Endometrial microvascular endothelial cells (primary cell): ENCODE results near the gene PAWR. TPM values are rescaled to one million over a fixed set of nuclear protein-coding genes. Genes with fewer than 3 reads are reported as not detected.
"Not testable (repeated sequence)": the region's sequence is repeated elsewhere in the genome, so short reads cannot be mapped to it uniquely, and the experiment has no call there.

Experiments
- in situ Hi-C: cut with HindIII; loops from 2 replicates; pipeline ENCODE4 v1.10.0; 2017; ENCODE audit warnings: low sequenced_read_pairs, low pct_unique_long_range_greater_than_20kb; ENCODE audit errors: inconsistent ontology term
- total RNA-seq: library from RNA; depleted of rRNA; stranded (reverse); fragments of >200 nt; gene quantifications from one replicate; pipeline ENCODE4 v1.2.3, GENCODE V29; 2015; ENCODE audit errors: inconsistent ontology term

The PAWR gene
- total RNA-seq, 1 donor from 2014 or later, result 49.2 TPM

DNA sequence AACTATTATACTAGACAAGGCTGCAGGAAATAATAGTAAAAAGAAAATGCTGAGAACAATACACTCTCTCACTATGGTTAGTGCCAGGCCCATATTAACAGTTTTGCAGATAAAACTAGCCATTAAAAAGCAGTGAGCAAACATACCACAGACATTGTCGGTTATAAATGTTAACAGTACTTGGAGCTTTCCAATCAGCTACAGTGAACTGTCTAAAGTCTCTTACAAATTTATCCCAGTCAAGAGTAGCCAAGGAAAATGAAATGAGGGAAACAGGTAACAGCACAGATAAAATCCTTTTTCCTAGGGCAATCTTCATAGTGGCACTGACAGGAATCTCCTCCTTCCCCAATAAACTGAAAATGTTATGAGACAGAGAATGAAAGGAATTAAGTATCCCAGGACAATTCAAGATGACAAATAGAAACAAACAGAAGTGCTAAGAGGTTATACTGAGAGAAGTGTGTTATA is 30.8 kb downstream of the PAWR start:
- in situ Hi-C loops, result no loop called here

DNA sequence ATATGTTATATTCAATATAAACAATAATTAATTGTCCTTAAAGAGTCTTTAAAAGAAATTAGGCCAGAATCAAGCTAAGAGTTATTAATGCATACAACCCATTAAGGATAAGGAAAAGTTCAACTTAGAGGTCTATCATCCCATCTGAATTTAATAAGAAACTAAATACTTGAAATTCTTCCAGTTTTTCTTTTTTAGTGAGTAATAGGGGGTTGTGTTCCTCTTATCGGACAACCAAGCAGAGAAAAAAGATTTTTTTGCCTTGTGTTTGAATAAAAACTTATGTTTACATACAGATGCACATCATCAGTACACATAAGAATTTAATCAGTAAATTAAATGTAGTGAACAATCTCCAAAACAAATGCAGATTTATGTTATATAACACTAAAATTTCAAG is 32.5 kb downstream of the PAWR start:
- in situ Hi-C loops, result no loop called here

DNA sequence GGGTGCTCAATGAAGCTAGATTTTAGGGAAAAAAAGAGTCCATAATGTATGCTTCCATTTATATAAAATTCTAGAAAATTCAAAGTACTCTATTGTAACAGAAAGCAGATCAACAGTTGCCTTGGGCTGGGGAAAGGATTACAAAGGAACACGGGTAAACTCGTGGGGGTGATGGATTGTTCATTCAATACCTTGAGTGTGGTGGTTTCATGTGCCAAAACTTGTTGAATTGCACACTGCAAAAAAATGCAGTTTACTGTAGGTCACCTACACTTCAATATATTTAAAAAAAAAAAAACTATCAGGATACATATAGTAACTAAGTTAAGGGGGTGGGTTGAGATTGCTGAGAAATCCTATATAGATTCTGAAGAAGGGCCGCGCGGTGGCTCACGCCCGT is 33.6 kb downstream of the PAWR start:
- in situ Hi-C loops, result no loop called here

DNA sequence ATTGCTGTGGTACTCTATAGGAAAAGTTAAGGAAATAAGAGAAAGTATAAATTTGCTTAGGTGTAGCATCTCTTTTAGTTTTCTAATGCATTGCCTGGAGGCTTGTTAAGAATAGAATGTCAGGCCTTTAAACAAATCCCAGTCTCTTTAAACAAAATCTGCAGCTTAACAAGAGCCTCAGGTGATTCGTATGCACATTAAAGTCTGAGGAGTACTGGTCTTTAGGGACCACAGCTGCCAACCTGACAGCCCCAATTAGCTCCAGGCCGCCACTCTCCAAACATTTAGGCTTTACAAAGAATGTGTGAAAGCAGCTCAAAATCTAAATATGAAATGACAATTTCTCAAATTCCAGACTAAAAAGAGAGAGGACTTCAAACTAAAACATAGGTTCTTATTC is 35.7 kb downstream of the PAWR start:
- in situ Hi-C loops, result no loop called here

DNA sequence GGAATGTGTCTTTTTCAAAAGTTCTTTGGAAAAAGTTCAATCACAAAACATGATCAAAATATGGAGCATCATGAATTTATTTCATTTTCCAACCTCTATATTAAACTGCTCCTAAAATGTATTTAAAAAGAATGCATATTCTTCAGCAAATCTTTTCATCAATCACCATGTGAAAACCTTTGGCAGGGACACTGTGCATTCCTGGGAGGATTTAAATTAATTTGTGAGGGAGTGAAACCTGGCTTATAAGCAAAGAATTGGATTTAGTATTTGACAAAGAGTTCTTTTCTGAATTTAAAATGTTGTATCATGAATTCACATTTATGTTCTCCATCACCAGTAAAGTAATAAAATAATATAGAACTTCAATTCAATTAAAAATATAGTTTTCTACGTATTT is 38.2 kb downstream of the PAWR start:
- in situ Hi-C loops, result no loop called here

DNA sequence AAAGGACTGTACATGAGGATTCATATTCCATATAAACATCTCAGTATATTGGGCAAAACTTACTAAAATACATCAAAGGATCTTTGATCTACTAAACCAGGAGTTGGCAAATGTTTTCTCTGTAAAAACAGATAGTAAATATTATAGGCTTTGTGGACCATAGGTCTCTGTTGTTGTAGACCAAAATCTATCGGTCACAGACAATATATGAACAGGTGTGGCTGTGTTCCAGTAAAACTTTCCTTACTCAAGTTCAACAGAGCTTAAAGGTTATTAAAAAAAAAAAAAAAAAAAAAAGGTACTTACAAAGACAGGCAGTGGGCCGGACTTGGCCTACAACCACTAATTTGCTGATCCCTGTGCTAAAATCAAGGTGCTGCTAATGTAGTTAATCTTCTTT is 40.3 kb downstream of the PAWR start:
- in situ Hi-C loops, result no loop called here

DNA sequence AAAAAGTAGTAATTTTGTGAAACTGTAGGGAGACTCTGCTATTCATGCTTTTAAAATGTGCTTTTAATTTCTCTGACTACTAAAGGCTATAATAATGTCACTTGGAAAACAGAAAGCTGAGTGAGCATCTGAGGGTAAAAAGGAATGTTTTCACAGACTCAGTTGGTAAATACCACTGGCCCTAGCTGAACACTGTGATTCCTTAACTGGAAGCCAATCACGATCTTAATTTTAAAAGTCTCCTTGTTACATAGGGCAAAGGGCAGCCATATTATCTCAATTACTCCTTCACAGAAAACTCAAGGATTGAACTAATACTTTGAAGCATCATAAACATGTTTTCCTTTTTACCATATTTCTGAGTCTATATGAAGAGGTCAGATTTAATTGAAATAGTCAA is 41.9 kb downstream of the PAWR start:
- in situ Hi-C loops, result no loop called here

DNA sequence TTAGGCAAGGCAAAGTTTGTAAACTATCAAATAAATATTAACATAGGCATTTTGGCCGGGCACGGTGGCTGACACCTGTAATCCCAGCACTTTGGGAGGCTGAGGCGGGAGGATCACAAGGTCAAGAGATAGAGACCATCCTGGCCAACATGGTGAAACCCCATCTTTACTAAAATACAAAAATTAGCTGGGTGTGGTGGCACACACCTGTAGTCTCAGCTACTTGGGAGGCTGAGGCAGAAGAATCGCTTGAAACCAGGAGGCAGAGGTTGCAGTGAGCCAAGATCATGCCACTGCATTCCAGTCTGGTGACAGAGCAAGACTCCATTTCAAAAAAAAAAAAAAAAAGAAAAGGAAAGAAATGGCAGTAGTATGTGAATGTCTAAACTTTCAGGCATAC is 43.9 kb downstream of the PAWR start:
- in situ Hi-C loops, result not testable (repeated sequence)

DNA sequence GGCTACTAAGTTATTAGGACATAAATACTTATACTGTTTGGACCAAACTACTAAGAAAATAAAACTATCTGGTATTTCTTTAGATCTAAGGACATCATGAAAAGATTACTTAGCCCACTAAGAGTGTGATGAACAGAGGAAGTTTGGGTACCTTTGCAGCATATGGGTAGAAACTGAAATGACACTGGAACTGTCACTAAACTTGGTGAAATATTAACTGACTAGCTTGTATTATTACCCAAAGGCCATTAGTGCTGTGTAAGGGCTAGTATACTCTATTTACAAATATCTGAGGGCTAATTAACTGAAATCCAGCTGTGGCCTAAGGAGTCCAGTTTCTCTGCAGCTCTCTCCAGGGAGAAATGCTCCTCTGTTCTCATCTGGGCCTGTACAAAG is 45.5 kb downstream of the PAWR start:
- in situ Hi-C loops, result no loop called here

DNA sequence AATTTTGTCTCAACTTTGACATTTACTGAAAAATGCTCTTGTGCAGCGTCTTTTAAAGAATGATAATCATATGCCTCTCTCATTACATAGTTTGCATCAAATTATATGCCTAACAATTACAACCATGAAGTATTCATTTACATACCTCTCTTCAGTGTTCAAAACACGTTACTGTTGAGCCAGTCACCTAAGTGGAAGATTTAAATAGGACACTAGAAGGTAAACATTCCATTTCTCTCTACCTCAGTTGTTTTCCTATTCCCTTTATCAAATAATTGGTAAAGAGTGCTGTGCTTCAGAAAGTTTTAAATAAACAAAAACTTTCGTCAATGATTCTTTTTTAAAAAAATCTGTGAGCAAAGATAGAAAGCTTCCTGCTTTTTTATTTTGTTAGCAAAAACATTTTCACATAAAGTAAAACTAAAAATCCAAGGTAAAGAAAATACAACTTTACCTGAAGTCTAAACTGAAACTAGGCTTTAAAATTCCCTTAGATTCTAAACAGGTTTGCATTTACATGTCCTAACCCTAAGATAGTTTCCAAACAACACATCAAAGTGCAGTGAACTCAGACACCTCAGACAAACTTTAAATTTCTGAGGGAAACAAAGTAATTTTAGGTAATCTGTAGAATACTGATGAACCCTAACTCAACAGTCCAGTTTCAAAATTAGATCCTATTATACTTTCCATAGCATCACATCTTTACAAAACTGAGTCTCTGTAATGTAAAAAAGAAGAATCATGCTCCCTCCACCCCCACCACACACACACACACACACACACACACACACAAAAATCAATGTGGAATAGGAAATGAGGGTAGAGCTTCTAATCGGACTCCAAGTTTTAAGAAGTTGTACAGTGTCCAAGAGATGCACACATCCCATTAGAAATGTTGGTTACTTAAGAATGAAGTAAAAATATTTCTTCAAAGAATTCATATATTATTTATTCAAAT is 46.2 kb downstream of the PAWR start:
- in situ Hi-C loops, result no loop called here

DNA sequence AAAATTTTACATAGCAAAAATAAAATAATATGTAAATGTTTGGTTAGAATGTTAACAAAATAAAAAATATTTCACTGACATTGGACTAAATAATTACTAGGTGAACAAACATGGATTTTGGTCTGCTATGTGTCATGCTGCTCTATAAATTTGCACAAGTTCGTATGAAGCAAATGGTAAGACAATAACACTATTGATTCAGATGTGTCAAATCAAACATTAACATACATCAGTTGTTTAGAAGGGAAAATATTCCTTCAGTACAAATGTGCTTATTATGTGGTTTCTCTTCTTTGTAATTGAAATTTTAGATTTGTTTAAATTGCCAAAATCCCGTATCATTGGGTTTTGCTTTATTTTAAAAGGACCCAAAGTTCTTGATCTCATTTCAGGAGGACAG is 46.9 kb downstream of the PAWR start:
- in situ Hi-C loops, result no loop called here

DNA sequence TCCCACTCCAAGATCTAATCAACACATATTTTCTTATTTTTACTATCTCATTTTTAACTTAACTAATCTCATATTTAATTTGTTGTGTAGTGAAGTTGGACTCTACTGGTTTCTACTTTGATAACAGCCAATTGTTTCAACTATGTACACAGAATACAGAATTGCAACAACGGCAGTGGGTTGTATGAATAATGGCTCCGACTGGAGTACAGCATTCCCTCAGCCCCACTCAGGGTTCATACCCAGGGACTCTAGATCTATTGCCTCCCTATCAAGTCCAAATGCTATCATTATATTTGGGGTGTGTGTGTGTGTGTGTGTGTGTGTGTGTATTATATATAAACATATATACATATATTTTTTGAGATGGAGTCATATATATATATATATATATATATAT is 52.3 kb downstream of the PAWR start:
- in situ Hi-C loops, result no loop called here

DNA sequence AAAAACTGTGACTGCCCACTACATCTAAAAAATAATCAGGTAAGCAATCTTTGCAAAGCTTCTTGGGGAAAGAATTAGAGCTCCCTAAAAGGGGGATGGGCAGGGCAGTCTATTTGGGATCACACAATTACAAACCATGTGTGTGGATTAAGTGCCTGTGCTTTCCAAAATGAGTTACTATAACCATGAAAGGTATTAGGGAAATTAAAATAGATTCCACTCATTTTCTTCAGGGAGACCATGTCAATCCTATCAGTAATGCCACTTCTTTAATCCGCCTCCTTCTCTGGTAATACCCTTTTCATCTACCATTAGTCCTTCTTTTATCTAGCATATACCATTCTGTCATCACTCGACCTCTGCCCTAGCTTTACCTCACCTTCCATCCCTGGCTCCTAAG is 53.7 kb downstream of the PAWR start:
- in situ Hi-C loops, result no loop called here

DNA sequence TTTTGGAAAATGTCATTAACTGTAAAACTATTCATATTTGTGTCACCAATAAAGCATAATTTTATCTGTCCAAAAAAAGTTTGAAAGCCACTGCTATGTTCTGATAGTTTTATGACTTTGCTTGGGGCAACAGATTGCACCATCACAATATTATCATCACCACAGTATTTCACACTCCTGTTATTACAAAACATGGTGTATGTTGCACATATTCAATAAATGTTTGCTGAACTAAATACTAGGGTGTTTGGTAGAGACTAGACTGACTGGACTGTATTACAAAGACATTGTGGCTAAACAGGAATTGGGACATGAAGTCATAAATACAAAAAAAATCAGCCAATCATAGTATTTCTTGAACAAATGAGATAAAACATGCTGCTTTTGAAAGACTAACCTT is 55.1 kb downstream of the PAWR start:
- in situ Hi-C loops, result no loop called here

DNA sequence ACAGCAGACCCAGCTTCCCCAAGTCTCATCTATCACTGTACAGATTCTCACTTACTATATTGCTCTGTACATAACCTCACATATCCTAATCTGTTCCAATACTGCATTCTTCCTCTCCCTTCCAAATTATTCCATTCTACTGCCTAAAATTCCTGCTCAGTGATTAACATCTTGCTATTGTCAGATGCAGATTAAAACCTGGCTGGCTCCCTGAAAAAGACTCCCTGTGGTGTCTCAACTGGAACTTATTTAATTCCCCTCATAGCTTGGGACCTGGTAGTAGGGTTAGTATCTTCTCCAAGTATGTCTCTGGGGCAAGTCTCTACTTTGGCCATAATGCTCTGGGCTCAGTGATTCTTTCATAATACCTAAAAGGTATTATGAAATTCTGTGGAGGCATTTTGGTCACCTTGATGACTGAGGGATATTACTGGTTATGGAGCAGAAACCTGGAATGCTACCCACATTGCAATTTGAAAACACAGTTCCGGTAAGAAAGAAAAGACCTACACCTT is 55.8 kb downstream of the PAWR start:
- in situ Hi-C loops, result no loop called here

DNA sequence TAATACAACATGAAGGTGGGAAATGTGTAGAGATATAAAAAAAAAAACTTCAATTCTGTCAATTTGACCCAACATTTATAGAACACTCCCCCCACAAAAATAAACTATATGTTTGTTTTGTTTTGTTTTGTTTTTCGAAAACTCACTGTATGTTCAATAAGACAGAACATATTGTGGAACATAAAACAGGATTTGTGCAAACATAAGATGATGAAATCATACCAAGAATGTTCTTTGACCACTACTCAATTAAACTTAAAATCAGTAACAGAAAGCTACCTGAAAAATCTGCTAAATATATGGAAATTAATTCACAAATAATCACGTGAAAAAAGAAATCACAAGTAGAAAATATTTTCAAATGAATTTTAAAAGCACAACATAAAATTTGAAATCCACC is 61.2 kb downstream of the PAWR start:
- in situ Hi-C loops, result no loop called here

DNA sequence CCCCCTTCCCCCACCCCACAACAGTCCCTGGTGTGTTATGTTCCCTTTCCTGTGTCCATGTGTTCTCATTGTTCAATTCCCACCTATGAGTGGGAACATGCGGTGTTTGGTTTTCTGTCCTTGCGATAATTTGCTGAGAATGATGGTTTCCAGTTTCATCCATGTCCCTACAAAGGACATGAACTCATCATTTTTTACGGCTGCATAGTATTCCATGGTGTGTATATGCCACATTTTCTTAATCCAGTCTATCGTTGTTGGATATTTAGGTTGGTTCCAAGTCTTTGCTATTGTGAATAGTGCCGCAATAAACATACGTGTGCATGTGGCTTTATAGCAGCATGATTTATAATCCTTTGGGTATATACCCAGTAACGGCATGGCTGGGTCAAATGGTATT is 64.0 kb downstream of the PAWR start:
- in situ Hi-C loops, result not testable (repeated sequence)

DNA sequence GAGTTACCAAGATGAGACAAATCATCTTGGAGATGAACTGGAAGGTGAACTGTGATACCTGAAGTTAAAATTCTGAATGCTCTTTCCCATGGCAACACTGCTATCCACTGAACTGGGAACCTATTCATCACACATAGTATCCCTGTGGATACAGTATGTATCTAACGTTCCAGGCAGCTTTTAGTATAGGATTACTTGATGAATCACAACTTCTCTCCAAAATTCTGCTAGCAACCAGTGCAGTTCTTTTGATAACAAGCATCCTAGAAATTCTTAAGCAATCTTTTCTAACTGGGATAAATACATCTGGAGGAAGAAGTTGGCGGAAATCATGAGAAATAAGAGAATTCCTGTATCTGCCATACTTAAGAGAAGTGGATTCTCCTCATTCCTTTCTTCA is 66.4 kb downstream of the PAWR start:
- in situ Hi-C loops, result no loop called here

DNA sequence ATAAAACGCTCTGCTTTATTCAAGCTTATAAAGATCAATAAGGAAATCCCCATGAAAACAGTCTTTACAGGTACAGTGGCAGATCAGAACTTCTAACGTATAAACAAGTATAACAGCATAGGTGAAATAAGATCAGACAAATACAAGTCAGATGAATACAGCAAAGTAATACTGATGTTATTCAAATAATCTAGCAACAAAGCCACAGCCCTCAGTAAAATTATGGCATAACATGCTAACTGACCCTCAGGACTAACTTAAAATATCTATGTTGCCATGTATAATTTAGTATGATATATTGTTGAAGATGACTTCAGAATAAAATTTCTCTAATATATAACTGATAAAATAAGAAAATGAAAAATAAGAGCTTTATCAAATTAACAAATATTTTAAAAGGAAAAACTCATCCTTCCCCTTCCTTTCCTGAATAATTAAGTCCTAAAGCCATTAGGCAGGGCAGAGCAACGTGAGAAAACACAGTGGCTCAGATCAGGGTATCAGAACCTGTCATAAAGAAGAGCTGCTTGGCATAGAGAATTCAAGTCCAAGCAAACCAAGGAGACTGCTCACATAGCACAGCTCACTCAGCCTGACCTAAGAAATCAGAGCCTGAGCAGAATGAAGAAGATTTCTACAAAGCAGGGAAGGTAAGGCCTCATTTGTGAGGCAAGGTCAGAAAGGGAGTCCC is 70.7 kb downstream of the PAWR start:
- in situ Hi-C loops, result loop anchor here (10.0 kb wide), 1 partner anchor 55 kb away; no protein-coding TSS in a partner anchor

DNA sequence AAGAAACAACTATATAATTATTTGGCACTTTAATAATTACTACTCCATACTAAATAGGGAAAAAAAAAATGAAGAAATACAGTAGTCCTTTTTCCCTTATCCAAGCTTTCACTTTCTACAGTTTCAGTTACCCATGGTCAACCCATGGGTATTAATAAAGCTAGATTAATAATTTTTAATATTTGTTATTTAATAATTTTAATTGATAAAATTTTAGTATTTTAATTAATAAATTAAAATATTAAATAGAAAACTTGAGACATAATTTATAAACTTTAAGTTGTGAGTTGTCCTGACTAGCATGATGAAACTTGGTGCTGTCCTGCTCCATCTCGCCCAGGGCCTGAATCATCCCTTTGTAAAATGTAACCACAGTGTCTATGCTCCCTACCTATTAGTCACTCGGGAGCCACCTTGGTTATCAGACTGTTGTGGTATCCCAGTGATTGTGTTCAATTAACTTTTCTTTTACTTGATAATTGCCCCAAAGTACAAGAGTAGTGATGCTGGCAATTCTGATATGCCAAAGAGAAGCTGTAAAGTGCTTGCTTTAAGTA is 71.8 kb downstream of the PAWR start:
- in situ Hi-C loops, result loop anchor here (10.0 kb wide), 1 partner anchor 56 kb away; no protein-coding TSS in a partner anchor
